ENCODE results near the gene IFT22.
"Not testable (repeated sequence)": the region's sequence is repeated elsewhere in the genome, so short reads cannot be mapped to it uniquely, and the experiment has no call there.

Gene IFT22

GRCh38 chr7:101321491-101322401 is at the start of gene IFT22:
Gene IFT22 (minus strand): TSS chr7:101321812. CDS start chr7:101321709, 103 bp downstream.
- peak; percentile 65 to 86 for DNase-seq (ENCODE audit: low read depth in 1 of 2, low spot score in 1 of 2)

GRCh38 chr7:101370836-101371235 is 49.2 kb upstream of the IFT22 start:
- no peak for DNase-seq (ENCODE audit: low read depth in 1 of 2, low spot score in 1 of 2)

GRCh38 chr7:101368422-101369165 is 47.0 kb upstream of the IFT22 start:
- DNase-seq (ENCODE audit: low read depth in 1 of 2, low spot score in 1 of 2) = no peak

GRCh38 chr7:101367676-101368075 is 46.1 kb upstream of the IFT22 start:
- no peak for DNase-seq (ENCODE audit: low read depth in 1 of 2, low spot score in 1 of 2)

GRCh38 chr7:101365956-101366355 is 44.3 kb upstream of the IFT22 start:
- DNase-seq (ENCODE audit: low read depth in 1 of 2, low spot score in 1 of 2) = no peak

GRCh38 chr7:101363734-101364374 is 42.2 kb upstream of the IFT22 start:
- DNase-seq (ENCODE audit: low read depth in 1 of 2, low spot score in 1 of 2) = peak; percentile 56 to 60

GRCh38 chr7:101363196-101363733 is 41.7 kb upstream of the IFT22 start:
- DNase-seq (ENCODE audit: low read depth in 1 of 2, low spot score in 1 of 2) = no peak

- no peak for DNase-seq (ENCODE audit: low read depth in 1 of 2, low spot score in 1 of 2)
These were observed 41.0 kb upstream of the IFT22 start, which contains the start of gene COL26A1 for GRCh38 chr7:101362334-101363195. Gene COL26A1 (plus strand): TSS chr7:101362875. CDS start chr7:101363033, 158 bp downstream.

GRCh38 chr7:101357433-101357832 is 35.8 kb upstream of the IFT22 start:
- DNase-seq (ENCODE audit: low read depth in 1 of 2, low spot score in 1 of 2) = no peak

GRCh38 chr7:101352920-101353308 is 31.3 kb upstream of the IFT22 start:
- DNase-seq (ENCODE audit: low read depth in 1 of 2, low spot score in 1 of 2) = no peak

GRCh38 chr7:101349300-101349699 is 27.7 kb upstream of the IFT22 start:
- not testable (repeated sequence) for DNase-seq (ENCODE audit: low read depth in 1 of 2, low spot score in 1 of 2)

GRCh38 chr7:101348456-101349067 is 26.9 kb upstream of the IFT22 start:
- DNase-seq (ENCODE audit: low read depth in 1 of 2, low spot score in 1 of 2) = not testable (repeated sequence)

- DNase-seq (ENCODE audit: low read depth in 1 of 2, low spot score in 1 of 2) = no peak
These were observed 25.9 kb upstream of the IFT22 start for GRCh38 chr7:101347477-101347876.

- no peak for DNase-seq (ENCODE audit: low read depth in 1 of 2, low spot score in 1 of 2)
These were observed 21.3 kb upstream of the IFT22 start for GRCh38 chr7:101342892-101343291.

- DNase-seq (ENCODE audit: low read depth in 1 of 2, low spot score in 1 of 2) = no peak
These were observed 18.8 kb upstream of the IFT22 start for GRCh38 chr7:101340379-101340778.

GRCh38 chr7:101333912-101334311 is 12.3 kb upstream of the IFT22 start:
- DNase-seq (ENCODE audit: low read depth in 1 of 2, low spot score in 1 of 2) = no peak

- no peak for DNase-seq (ENCODE audit: low read depth in 1 of 2, low spot score in 1 of 2)
These were observed 10.4 kb upstream of the IFT22 start for GRCh38 chr7:101332026-101332425.

GRCh38 chr7:101330011-101330484 is 8.4 kb upstream of the IFT22 start:
- DNase-seq (ENCODE audit: low read depth in 1 of 2, low spot score in 1 of 2) = no peak

- no peak for DNase-seq (ENCODE audit: low read depth in 1 of 2, low spot score in 1 of 2)
These were observed 6.5 kb upstream of the IFT22 start for GRCh38 chr7:101328159-101328558.

- no peak for DNase-seq (ENCODE audit: low read depth in 1 of 2, low spot score in 1 of 2)
These were observed 2.2 kb downstream of the IFT22 start for GRCh38 chr7:101319401-101319800.
